Neural cell (in vitro differentiated cells): ENCODE results near the gene EPB41L2.

Experiments used
- CTCF ChIP-seq: fragments of 450-650 bp; IDR thresholded peaks from 2 replicates; pipeline ENCODE4 v1.5.1; 2014; ENCODE audit warnings: antibody characterized with exemption, mild to moderate bottlenecking, moderate library complexity; ENCODE audit not compliant: poor library complexity, severe bottlenecking
- REST ChIP-seq: IDR thresholded peaks from 2 replicates; pipeline ENCODE4 v1.6.1; 2012; ENCODE audit warnings: borderline replicate concordance

- TF ChIP-seq REST (no peak), CTCF (no peak)
Measured at GRCh38 chr6:130862370-130862769, 200.7 kb downstream of the EPB41L2 start.
